DMS53 treated with DMSO at 0.1 percent for 48 hours (cell line): ENCODE data around the gene RANGAP1.

ENCODE experiments used
- DNase-seq: peaks from one replicate; lab custom pipeline; 2025; ENCODE audit not compliant: unreplicated experiment; lab: John Stamatoyannopoulos, UW

Gene RANGAP1

GRCh38 chr22:41204066-41204465 lies 81.9 kb downstream of the RANGAP1 start:
- no peak for DNase-seq

GRCh38 chr22:41203118-41203517 lies 82.9 kb downstream of the RANGAP1 start:
- DNase-seq: no peak

DNA sequence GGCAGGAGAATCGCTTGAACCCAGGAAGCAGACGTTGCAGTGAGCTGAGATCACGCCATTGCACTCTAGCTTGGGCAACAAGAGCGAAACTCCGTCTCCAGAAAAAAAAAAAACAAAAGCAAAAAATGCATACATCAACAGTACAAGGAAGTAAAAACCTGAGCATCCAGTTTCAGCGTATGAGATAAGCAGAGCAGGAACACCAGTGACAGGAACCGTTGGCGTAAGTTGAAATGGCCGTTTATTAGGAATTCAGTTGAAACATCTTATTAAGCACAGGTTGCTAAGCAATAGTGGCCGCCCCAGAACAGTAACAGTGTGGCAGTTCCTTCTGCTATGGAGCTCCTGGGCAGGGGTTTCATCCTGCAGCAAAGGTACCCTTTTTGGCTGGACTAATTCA lies 84.8 kb downstream of the RANGAP1 start:
- no peak for DNase-seq

DNA sequence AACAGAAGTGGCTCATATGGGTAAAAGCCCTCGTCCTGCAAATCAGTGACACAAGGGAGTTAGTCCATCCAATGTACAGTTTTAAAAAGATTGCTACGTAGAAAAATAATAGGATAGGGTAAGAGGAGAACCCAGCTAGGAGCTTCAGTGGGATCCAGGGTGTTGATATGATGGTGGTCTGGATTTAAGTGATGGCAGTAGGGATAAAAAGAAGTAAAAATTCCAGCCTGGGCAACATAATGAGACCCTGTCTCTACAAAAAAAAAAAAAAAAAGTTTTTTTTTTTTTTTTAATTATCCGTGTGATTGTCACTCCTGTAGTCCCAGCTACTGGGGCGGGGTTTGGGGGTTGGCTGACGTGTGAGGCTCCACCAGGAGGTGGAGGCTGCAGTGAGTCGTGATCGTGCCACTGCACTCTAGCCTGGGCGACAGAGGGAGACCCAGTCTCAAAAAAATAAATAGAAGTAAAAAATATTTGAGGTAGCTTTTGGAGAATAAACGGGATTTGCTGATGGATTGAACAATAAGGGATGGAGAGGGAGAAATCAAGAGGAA lies 87.9 kb downstream of the RANGAP1 start:
- peak; percentile 54 for DNase-seq

DNA sequence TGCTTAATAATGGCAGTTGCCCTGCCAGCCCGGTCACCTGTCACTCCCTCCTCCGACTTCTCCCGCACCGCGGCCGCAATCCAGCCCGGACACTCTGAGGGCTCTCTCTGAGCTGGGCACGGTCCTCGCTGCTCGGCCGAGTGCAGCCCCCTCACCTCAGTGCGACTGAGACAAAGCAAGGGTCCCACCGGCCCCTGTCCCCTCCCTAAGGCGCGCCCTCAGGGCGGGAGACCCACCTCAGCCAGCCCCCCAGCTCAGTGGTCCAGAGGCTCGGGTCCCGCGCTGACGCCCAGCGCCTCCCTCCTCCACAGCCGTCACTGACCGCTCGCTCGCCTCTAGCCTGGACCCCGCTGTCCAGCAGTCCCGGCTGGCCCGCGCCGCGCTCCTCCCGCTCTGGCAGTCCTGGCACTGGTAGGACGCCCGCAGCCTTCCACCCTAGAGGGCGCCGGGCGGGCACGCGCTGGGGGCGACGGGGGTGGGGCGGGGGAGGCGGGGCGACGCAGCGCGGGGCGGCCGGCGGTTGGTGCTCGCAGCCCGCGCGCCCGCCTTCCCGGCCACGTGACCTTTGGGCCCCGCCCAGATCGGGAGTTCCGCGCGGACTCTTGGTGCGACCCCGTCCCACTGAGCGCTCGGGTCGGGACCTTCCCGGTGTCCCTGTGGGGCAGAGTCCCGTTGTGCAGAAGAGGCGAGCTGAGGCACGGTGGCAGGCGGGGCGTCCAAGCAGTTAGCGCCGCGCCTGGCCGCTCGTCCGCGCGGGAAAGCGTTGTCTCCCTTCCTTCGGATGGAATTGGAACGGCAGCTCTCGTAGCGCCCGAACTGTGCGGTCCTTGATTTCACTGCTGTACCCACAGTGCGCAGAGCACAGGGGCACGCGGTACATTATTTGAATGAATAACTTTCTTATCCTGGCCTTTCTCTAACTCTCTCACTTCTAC lies 88.7 kb downstream of the RANGAP1 start:
- peak; percentile 58 for DNase-seq
